GM18526 (cell line): ENCODE data around the gene RECQL.

Source experiments
- POLR2A ChIP-seq: IDR thresholded peaks from 3 replicates; pipeline ENCODE4 v1.6.1; 2011; ENCODE audit not compliant: insufficient read length; ENCODE audit errors: extremely low read depth

The RECQL gene

GRCh38 chr12:21523148-21523547, 21.7 kb upstream of the RECQL start:
- no peak for TF ChIP-seq POLR2A

GRCh38 chr12:21521541-21521940, 20.1 kb upstream of the RECQL start:
- TF ChIP-seq POLR2A = no peak

- TF ChIP-seq POLR2A = no peak
These were observed 17.0 kb upstream of the RECQL start for GRCh38 chr12:21518451-21518850.

DNA sequence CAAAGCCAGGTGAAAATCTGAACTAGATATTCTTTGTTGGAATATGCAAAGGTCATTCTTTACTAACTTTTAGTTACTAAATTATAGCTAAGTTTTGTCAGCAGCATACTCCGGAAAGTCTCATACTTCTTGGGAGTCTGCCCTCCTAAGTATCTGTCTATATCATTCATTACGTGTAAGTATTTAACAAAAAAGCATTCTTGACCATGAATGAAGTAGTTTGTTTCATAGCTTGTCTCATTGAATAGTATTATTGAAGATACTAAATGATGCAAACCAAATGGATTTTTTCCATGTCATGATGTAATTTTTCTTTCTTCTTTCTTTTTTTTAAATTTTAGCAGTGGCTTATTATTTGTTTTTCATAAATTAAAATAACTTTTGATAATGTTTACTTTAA, 14.8 kb upstream of the RECQL start:
- no peak for TF ChIP-seq POLR2A

DNA sequence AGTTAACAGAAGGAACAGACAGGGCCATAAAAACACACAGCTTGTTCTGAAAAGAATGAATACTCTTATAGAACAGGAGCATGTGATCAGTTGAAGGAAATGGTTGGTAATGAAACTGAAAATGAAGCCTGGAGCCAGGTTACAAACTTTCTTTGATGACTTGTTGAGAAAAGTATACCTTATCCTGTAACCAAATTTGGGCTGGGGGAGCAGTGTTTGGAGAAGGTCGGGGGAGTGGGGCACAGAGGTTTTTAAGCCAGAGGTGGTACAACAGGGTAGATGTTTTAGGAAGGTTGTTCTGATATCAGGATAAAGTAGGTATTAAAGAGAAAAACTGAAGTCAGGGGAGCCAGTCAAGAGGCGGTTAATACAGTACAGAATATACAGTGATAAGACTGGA, 8.3 kb upstream of the RECQL start:
- no peak for TF ChIP-seq POLR2A

GRCh38 chr12:21507849-21508248, 6.4 kb upstream of the RECQL start:
- no peak for TF ChIP-seq POLR2A

GRCh38 chr12:21505888-21506287, 4.5 kb upstream of the RECQL start:
- TF ChIP-seq POLR2A = no peak

- TF ChIP-seq POLR2A = no peak
These were observed 1.4 kb upstream of the RECQL start for GRCh38 chr12:21502872-21503271.

GRCh38 chr12:21502164-21502496, 695 bp upstream of the RECQL start:
- no peak for TF ChIP-seq POLR2A

DNA sequence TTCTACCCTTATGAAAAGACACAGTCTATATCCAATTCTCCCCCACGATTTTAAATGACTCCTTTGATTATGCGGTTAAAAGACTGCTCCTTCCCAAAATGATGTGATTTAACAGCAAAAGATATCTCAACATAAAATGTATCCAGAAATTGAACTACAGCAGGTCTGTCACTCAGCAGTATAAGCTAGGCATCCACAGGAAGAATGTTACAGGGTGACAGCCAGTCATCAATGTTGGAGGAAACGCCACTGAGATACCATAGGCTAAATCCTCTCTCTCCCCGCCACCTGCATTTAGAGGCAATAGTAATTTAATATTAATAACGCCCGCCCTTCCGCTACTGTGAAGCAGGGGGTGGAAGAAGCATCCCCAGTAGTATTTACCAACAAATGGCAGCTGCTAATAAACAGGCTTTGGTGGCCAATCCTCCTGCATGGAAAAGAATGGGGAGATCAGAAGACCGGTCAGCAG, 613 bp downstream of the RECQL start:
- TF ChIP-seq POLR2A = no peak

GRCh38 chr12:21499765-21500164, 1.7 kb downstream of the RECQL start:
- TF ChIP-seq POLR2A = no peak

DNA sequence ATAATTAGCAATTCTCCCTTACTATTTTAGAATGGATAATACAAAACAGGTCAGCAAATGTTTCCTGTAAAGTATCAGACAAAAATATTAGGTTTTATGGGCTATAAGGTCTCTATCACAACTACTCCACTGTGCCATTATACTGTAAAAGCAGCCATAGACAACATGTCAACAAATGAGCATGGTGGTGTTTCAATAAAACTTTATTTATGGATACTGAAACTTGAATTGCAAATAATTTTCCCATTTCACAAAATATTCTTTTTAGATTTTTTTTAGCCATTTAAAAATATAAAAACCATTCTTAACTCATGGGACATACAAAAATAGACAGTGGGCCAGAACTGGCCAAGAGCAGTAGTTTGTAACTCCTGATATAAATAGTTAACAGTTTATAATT, 15.4 kb downstream of the RECQL start:
- TF ChIP-seq POLR2A = no peak

GRCh38 chr12:21483531-21483930, 17.9 kb downstream of the RECQL start:
- no peak for TF ChIP-seq POLR2A

DNA sequence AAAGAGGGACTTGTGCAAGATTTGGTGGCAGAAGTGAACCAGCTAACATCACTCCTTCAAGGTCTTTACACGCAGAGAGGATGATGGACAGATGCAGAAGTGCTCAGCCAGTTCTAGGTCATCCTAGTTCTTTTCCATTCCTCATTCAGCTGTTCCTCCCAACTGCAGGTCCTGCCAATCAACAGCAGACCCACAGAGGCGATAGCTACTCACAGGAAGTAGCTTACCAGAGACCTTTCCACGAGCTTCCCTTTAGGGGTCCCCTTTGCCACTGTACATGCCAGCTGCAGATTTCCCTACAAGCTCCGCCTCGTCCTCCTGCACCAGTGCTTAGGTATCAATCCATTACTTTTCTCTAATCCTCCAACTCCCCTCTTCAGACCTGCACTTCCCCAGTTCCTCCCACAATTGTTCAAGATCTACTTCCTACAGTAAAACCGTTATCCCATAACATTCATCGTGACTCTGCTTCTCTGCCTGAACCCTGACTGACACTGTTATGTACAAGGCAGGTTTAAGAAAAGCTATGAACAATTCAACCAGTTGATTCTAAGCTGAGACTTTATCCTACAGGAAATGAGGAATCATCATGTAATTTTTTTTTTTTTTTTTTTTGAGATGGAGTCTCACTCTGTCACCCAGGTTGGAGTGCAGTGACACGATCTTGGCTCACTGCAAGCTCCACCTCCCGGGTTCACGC, 22.5 kb downstream of the RECQL start:
- no peak for TF ChIP-seq POLR2A

- TF ChIP-seq POLR2A = no peak
These were observed 24.5 kb downstream of the RECQL start for GRCh38 chr12:21476949-21477348.

- TF ChIP-seq POLR2A = no peak
These were observed 25.9 kb downstream of the RECQL start for GRCh38 chr12:21475552-21475951.

GRCh38 chr12:21472197-21472823, 29.1 kb downstream of the RECQL start:
- no peak for TF ChIP-seq POLR2A

- no peak for TF ChIP-seq POLR2A
These were observed 30.1 kb downstream of the RECQL start for GRCh38 chr12:21471294-21471693.

DNA sequence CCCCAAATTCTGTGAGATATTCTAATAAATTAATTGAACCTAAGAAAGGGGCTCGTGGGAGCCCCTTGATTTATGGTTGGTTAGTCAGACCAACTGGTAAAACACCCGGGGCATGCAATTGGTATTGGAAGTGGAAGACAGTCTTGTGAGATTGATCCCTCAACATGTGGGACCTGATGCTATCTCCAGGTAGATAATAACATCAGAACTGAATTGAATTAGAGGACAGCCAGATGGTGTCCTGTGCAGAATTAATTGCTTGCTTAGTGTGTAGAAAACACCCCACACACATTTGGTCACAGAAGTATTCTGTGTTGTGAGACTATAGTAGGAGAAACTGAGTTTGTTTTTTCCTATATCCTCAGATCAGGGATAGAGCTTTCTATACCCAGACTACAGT, 42.0 kb downstream of the RECQL start:
- TF ChIP-seq POLR2A = no peak
